Epithelial cell of proximal tubule (primary cell): ENCODE data around the gene KRTAP10-3. TPM values are rescaled to one million over a fixed set of nuclear protein-coding genes. Genes with fewer than 3 reads are reported as not detected.
"Not testable (repeated sequence)": the region's sequence is repeated elsewhere in the genome, so short reads cannot be mapped to it uniquely, and the experiment has no call there.

Source experiments
- DNase-seq: peaks from one replicate; pipeline ENCODE4 v3.0.0-alpha.2; 2011; ENCODE audit warnings: low read depth
- H3K4me3 ChIP-seq: 2 replicates; pipeline ENCODE4 v1.5.1; 2011; ENCODE audit warnings: low read depth, mild to moderate bottlenecking, low read length
- CTCF ChIP-seq: conservative IDR thresholded peaks from 2 replicates; pipeline ENCODE4 v1.5.1; 2012; ENCODE audit warnings: low read depth, mild to moderate bottlenecking, low read length
- total RNA-seq: library from RNA; depleted of rRNA; stranded (reverse); fragments of >200 nt; gene quantifications from 2 replicates; pipeline ENCODE4 v1.2.3, GENCODE V29; 2015

KRTAP10-3 gene
- total RNA-seq, 1 donor from 2014 or later, result not detected

GRCh38 chr21:44552681-44553080 lies 5.9 kb downstream of the KRTAP10-3 start:
- no peak for TF ChIP-seq CTCF
- no peak for DNase-seq

GRCh38 chr21:44552136-44552535 lies 6.5 kb downstream of the KRTAP10-3 start:
- TF ChIP-seq CTCF, result no peak
- H3K4me3 ChIP-seq, result no peak overlapping the region
- no peak for DNase-seq

More at GRCh38 chr21:44552681-44553080, 5.9 kb downstream of the KRTAP10-3 start:
- H3K4me3 ChIP-seq, result no peak overlapping the region

GRCh38 chr21:44551340-44551961 lies 7.1 kb downstream of the KRTAP10-3 start, which contains the start of gene KRTAP10-2:
Gene KRTAP10-2 (minus strand): TSS chr21:44551505. CDS start chr21:44551458, 47 bp downstream.
- DNase-seq, result no peak
- no peak within 1 kb of the TSS for H3K4me3 ChIP-seq
- TF ChIP-seq CTCF, result no peak

DNA sequence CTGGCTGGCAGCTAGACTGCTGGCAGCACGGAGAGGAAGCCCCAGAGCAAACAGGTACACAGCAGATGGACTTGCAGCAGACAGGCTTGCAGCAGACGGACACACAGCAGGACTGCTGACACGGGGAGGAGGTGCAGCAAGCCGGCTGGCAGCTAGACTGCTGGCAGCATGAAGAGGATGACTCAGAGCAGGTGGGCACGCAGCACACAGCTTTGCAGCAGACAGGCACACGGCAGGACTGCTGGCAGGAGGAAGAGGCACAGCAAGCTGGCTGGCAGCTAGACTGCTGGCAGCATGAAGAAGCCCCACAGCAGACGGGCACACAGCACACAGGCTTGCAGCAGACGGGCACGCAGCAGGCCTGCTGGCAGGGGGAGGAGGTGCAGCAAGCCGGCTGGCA lies 7.8 kb downstream of the KRTAP10-3 start:
- no peak for TF ChIP-seq CTCF
- DNase-seq, result no peak

GRCh38 chr21:44550285-44550684 lies 8.3 kb downstream of the KRTAP10-3 start:
- not testable (repeated sequence) for DNase-seq, H3K4me3 ChIP-seq

More for the DNA sequence above, 7.8 kb downstream of the KRTAP10-3 start:
- no peak overlapping the region for H3K4me3 ChIP-seq

- no peak for DNase-seq
Measured at GRCh38 chr21:44549525-44550211, 8.9 kb downstream of the KRTAP10-3 start.

More at GRCh38 chr21:44549525-44550211, 8.9 kb downstream of the KRTAP10-3 start:
- H3K4me3 ChIP-seq, result no peak overlapping the region
- no peak for TF ChIP-seq CTCF
